M059J (cell line): ENCODE measurements around the gene DCLRE1C. TPM values are rescaled to one million over a fixed set of nuclear protein-coding genes. Genes with fewer than 3 reads are reported as not detected.
"Not testable (repeated sequence)": the region's sequence is repeated elsewhere in the genome, so short reads cannot be mapped to it uniquely, and the experiment has no call there.

ENCODE experiments used
- DNase-seq: peaks from one replicate; pipeline ENCODE4 v3.0.0-alpha.2; 2012; ENCODE audit warnings: low read depth
- total RNA-seq: library from RNA; depleted of rRNA; stranded (reverse); fragments of >200 nt; shearing (Covaris generic); gene quantifications from 2 replicates; pipeline ENCODE4 v1.2.3, GENCODE V29; 2014; rRNA removed

The DCLRE1C gene
- total RNA-seq, 1 experiment from 2014 or later = 9.7 TPM

GRCh38 chr10:14880229-14880628, 73.7 kb downstream of the DCLRE1C start:
- no peak for DNase-seq

- no peak for DNase-seq
These were observed 74.0 kb downstream of the DCLRE1C start for GRCh38 chr10:14879928-14880193.

GRCh38 chr10:14879124-14879927, 74.6 kb downstream of the DCLRE1C start:
- peak; percentile 20 for DNase-seq

- peak; percentile 85 for DNase-seq
These were observed 75.4 kb downstream of the DCLRE1C start, which contains the start of gene SUV39H2 for GRCh38 chr10:14878266-14879123. SUV39H2 (plus strand) TSS chr10:14878866; CDS start chr10:14878889, 23 bp downstream.

GRCh38 chr10:14876764-14877163, 77.1 kb downstream of the DCLRE1C start:
- no peak for DNase-seq

- DNase-seq = no peak
These were observed 78.0 kb downstream of the DCLRE1C start for GRCh38 chr10:14875941-14876340.

GRCh38 chr10:14873090-14873760, 80.7 kb downstream of the DCLRE1C start:
- DNase-seq = peak; percentile 67

- DNase-seq = not testable (repeated sequence)
These were observed 89.0 kb downstream of the DCLRE1C start for GRCh38 chr10:14864871-14865270.

GRCh38 chr10:14864466-14864865, 89.4 kb downstream of the DCLRE1C start:
- not testable (repeated sequence) for DNase-seq

- DNase-seq = no peak
These were observed 93.1 kb downstream of the DCLRE1C start for GRCh38 chr10:14860791-14861190.

GRCh38 chr10:14859775-14860174, 94.1 kb downstream of the DCLRE1C start:
- no peak for DNase-seq

GRCh38 chr10:14859043-14859442, 94.9 kb downstream of the DCLRE1C start:
- DNase-seq = no peak

GRCh38 chr10:14858338-14858960, 95.4 kb downstream of the DCLRE1C start:
- DNase-seq = no peak

GRCh38 chr10:14855453-14855852, 98.4 kb downstream of the DCLRE1C start:
- no peak for DNase-seq

- DNase-seq = no peak
These were observed 101.7 kb downstream of the DCLRE1C start for GRCh38 chr10:14852236-14852635.

Other genes starting within 250 kb of the DCLRE1C start
- gene FAM107B, start 179.2 kb downstream of the DCLRE1C start, total RNA-seq = 15.0 and 18.4 TPM in 2 replicates
- gene CDNF, start 116.1 kb downstream of the DCLRE1C start, total RNA-seq = not detected in 2 replicates
- 16.8 and 20.2 TPM in 2 replicates for gene HSPA14, start 115.8 kb downstream of the DCLRE1C start, total RNA-seq
- gene MSANTD7, start 115.8 kb downstream of the DCLRE1C start, total RNA-seq = 14.2 and 15.1 TPM in 2 replicates
- 20.9 and 23.8 TPM in 2 replicates for gene SUV39H2, start 75.2 kb downstream of the DCLRE1C start, total RNA-seq
- gene MEIG1, start 5.3 kb upstream of the DCLRE1C start, total RNA-seq = not detected in 2 replicates
- 0.52 TPM in 1 of 2 replicates, not detected in the other for gene OLAH, start 89.8 kb upstream of the DCLRE1C start, total RNA-seq
- 0.64 and 5.8 TPM in 2 replicates for gene ACBD7, start 134.7 kb upstream of the DCLRE1C start, total RNA-seq
- 8.7 and 8.9 TPM in 2 replicates for gene RPP38, start 143.3 kb upstream of the DCLRE1C start, total RNA-seq
- gene NMT2, start 214.6 kb upstream of the DCLRE1C start, total RNA-seq = 28.3 and 51.2 TPM in 2 replicates